HEK293 (cell line): ENCODE measurements around the gene PID1.

Source experiments
- CTCF ChIA-PET: fragments of 350-600 bp; formaldehyde crosslinking; extraction: SDS; loops from one replicate; lab custom pipeline; 2021; ENCODE audit warnings: antibody characterized with exemption; lab: Yijun Ruan, JAX
- POLR2A ChIA-PET: fragments of 300-600 bp; formaldehyde crosslinking; extraction: SDS; loops from one replicate; lab custom pipeline; 2020; ENCODE audit warnings: antibody characterized with exemption, inconsistent platforms; lab: Yijun Ruan, JAX
- H3K27ac ChIP-seq: fragments of 200-500 bp; sonication (Bioruptor generic); 2 replicates; pipeline ENCODE4 v1.5.1; 2014; ENCODE audit warnings: low read depth, low read length, control low read depth, inconsistent platforms; ENCODE audit errors: extremely low read depth
- H3K36me3 ChIP-seq, 2 experiments: fragments of 200-500 bp in 1 of 2; sonication (Bioruptor generic) in 1 of 2; 1 replicate in 1 of 2; 2 replicates in 1 of 2; pipeline ENCODE4 v1.5.1; 2014 to 2017; ENCODE audit warnings: inconsistent platforms in 2 of 2, low read length in 2 of 2; ENCODE audit not compliant: control insufficient read depth in 2 of 2, insufficient read depth in 1 of 2
- H3K4me1 ChIP-seq: fragments of 200-500 bp; sonication (Bioruptor generic); 2 replicates; pipeline ENCODE4 v1.5.1; 2014; ENCODE audit warnings: mild to moderate bottlenecking, low read length, inconsistent platforms; ENCODE audit not compliant: control insufficient read depth, insufficient read depth
- H3K4me3 ChIP-seq: 2 replicates; pipeline ENCODE4 v1.5.1; 2011; ENCODE audit warnings: low read depth, mild to moderate bottlenecking, control low read depth, low read length, moderate library complexity
- H3K9me3 ChIP-seq: fragments of 200-500 bp; sonication (Bioruptor generic); 2 replicates; pipeline ENCODE4 v1.5.1; 2014; ENCODE audit warnings: low read depth, low read length, inconsistent platforms; ENCODE audit not compliant: control insufficient read depth, insufficient read depth
- ATF2 ChIP-seq: fragments of 450-650 bp; formaldehyde crosslinking; IDR thresholded peaks from 2 replicates; pipeline ENCODE4 v1.5.1; 2016; ENCODE audit warnings: missing biosample characterization, missing genetic modification characterization, low read depth
- KLF16 ChIP-seq: fragments of 450-650 bp; formaldehyde crosslinking; IDR thresholded peaks from 2 replicates; pipeline ENCODE4 v1.5.1; 2017; ENCODE audit warnings: missing biosample characterization, missing genetic modification characterization
- KLF17 ChIP-seq: fragments of 450-650 bp; formaldehyde crosslinking; IDR thresholded peaks from 2 replicates; pipeline ENCODE4 v1.5.1; 2016; ENCODE audit warnings: missing biosample characterization, missing genetic modification characterization
- REPIN1 ChIP-seq: fragments of 450-650 bp; formaldehyde crosslinking; IDR thresholded peaks from 2 replicates; pipeline ENCODE4 v1.5.1; 2017; ENCODE audit warnings: missing biosample characterization, missing genetic modification characterization, low read depth
- TSHZ1 ChIP-seq: fragments of 450-650 bp; formaldehyde crosslinking; IDR thresholded peaks from 2 replicates; pipeline ENCODE4 v1.5.1; 2016; ENCODE audit warnings: missing biosample characterization, missing genetic modification characterization, borderline replicate concordance
- ZBTB26 ChIP-seq: fragments of 450-650 bp; formaldehyde crosslinking; optimal IDR thresholded peaks from 2 replicates; pipeline ENCODE3; 2016; ENCODE audit warnings: missing biosample characterization, mild to moderate bottlenecking, missing genetic modification characterization
- ZNF221 ChIP-seq: fragments of 450-650 bp; formaldehyde crosslinking; IDR thresholded peaks from 2 replicates; pipeline ENCODE4 v1.5.1; 2017; ENCODE audit warnings: missing biosample characterization, missing genetic modification characterization, borderline replicate concordance
- ZNF280C ChIP-seq: fragments of 450-650 bp; formaldehyde crosslinking; IDR thresholded peaks from 2 replicates; pipeline ENCODE4 v1.5.1; 2016; ENCODE audit warnings: missing biosample characterization, missing genetic modification characterization
- ZNF585B ChIP-seq: fragments of 450-650 bp; formaldehyde crosslinking; IDR thresholded peaks from 2 replicates; pipeline ENCODE4 v1.5.1; 2016; ENCODE audit warnings: missing biosample characterization, missing genetic modification characterization
- ZNF704 ChIP-seq: fragments of 450-650 bp; formaldehyde crosslinking; IDR thresholded peaks from 2 replicates; pipeline ENCODE4 v1.5.1; 2016; ENCODE audit warnings: missing biosample characterization, missing genetic modification characterization
- ZNF76 ChIP-seq: fragments of 450-650 bp; formaldehyde crosslinking; IDR thresholded peaks from 2 replicates; pipeline ENCODE4; 2016; ENCODE audit warnings: low read depth, missing biosample characterization, missing genetic modification characterization, borderline replicate concordance
- ZSCAN16 ChIP-seq: fragments of 450-650 bp; formaldehyde crosslinking; IDR thresholded peaks from 2 replicates; pipeline ENCODE4 v1.5.1; 2016; ENCODE audit warnings: missing biosample characterization, missing genetic modification characterization

The PID1 gene

GRCh38 chr2:229130522-229130921 lies 140.6 kb downstream of the PID1 start (continued):
- no peak for TF ChIP-seq ZBTB26 (tag by site-specific recombination)

- ChIA-PET CTCF (interaction anchor here (0.6 to 2.3 kb wide), 3 partner anchors 33 to 222 kb away, joined by 3 to 7 read pairs (median 4); no protein-coding TSS in a partner anchor), POLR2A (no interaction called here)
- Histone ChIP-seq H3K4me3 (no peak overlapping the region), H3K4me1 (no peaks in the 10 kb centered on the region), H3K27ac (no peak overlapping the region), H3K36me3 (no peaks in the 10 kb centered on the region), H3K9me3 (no peaks in the 10 kb centered on the region)
- TF ChIP-seq ZNF585B (tag by site-specific recombination) = no peak
These were observed 141.2 kb downstream of the PID1 start for GRCh38 chr2:229129738-229130371.

GRCh38 chr2:229127471-229127870 lies 143.6 kb downstream of the PID1 start:
- Histone ChIP-seq H3K4me1 (no peaks in the 10 kb centered on the region), H3K27ac (no peak overlapping the region), H3K4me3 (no peak overlapping the region), H3K36me3 (no peaks in the 10 kb centered on the region), H3K9me3 (no peaks in the 10 kb centered on the region)
- POLR2A ChIA-PET = no interaction called here
- CTCF ChIA-PET = interaction anchor here (0.5 kb wide), 1 partner anchor 589 kb away, joined by 4 read pairs; no protein-coding TSS in a partner anchor
- TF ChIP-seq KLF16 (tag by site-specific recombination) = no peak
- TF ChIP-seq ZNF280C (tag by site-specific recombination) = no peak
- no peak for TF ChIP-seq ATF2 (tag by site-specific recombination)
- no peak for TF ChIP-seq ZNF704 (tag by site-specific recombination)
- no peak for TF ChIP-seq TSHZ1 (tag by site-specific recombination)
- TF ChIP-seq ZNF76 (tag by site-specific recombination) = no peak
- TF ChIP-seq REPIN1 = no peak
- no peak for TF ChIP-seq ZSCAN16 (tag by site-specific recombination)
- TF ChIP-seq ZNF221 (tag by site-specific recombination) = no peak
- no peak for TF ChIP-seq KLF17 (tag by site-specific recombination)
